GM23248 (cell line): ENCODE data around the gene NCBP2.

Experiments used
- EZH2 ChIP-seq: fragments of 200-600 bp; sonication (generic); IDR thresholded peaks from 2 replicates; pipeline ENCODE4 v1.6.1; 2018; ENCODE audit warnings: antibody characterized with exemption, mild to moderate bottlenecking; ENCODE audit not compliant: insufficient read depth, poor library complexity, severe bottlenecking
- EZH2phosphoT487 ChIP-seq: fragments of 200-600 bp; sonication (generic); IDR thresholded peaks from 2 replicates; pipeline ENCODE4 v1.6.1; 2018; ENCODE audit warnings: antibody characterized with exemption, moderate library complexity, mild to moderate bottlenecking, low read depth; ENCODE audit not compliant: insufficient read depth

- TF ChIP-seq EZH2phosphoT487 (no peak), EZH2 (no peak)
Observed at GRCh38 chr3:196966526-196967401, 24.4 kb upstream of the NCBP2 start.
